Muscle of arm (tissue), 12 donors: ENCODE results near the gene OXNAD1. TPM values are rescaled to one million over a fixed set of nuclear protein-coding genes. Genes with fewer than 3 reads are reported as not detected.

Experiments
- DNase-seq: peaks from one replicate; pipeline ENCODE4 v3.0.0-alpha.2; 2013
- polyA plus RNA-seq, 12 donors: library from polyadenylated mRNA; unstranded; fragments of 120-200 nt; gene quantifications; one replicate each; pipeline ENCODE4 v1.2.1, GENCODE V29; 2013; ENCODE audit not compliant: insufficient read length in 12 of 12

OXNAD1 gene
- polyA plus RNA-seq, 12 donors, result 8.2 to 19.6 (median 10.2) TPM; not detected in 1

DNA sequence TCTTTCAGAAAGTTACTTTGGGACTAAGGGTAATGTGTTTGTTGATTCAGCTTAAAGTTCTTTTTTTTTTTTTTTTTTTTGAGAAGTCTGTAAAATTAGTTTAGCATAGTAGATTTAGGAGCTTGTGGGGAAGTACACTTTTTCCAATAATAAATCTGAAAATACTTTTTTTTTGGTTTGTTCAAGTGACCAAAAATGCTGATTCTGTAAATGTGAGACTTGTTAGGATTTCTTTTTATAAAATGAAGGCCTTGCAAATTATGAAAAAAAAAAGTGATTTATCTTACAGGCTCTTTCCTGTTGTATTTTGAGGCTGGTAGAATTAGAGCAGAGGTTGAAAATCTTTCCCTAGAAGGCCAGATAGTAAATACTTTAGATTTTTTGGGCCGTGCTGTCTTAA, 7.6 kb downstream of the OXNAD1 start:
- DNase-seq, result no peak

DNA sequence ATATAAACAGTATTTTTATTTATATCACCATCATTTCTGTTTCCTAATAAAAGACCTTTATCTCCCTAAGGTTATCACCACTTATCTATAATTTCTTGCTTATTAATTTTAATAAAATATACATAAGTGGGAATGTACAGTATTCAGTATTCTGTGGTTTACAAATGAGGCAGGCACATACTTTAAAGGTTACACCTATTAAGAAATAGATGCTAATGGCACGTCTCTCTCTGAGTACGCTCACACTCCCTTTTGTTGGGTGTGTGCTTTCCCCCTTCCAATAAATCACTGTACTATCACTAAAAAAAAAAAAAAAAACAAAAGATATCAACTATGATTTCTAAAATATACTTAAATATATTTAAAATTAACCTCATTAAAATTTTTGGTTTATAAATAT, 8.9 kb downstream of the OXNAD1 start:
- no peak for DNase-seq

DNA sequence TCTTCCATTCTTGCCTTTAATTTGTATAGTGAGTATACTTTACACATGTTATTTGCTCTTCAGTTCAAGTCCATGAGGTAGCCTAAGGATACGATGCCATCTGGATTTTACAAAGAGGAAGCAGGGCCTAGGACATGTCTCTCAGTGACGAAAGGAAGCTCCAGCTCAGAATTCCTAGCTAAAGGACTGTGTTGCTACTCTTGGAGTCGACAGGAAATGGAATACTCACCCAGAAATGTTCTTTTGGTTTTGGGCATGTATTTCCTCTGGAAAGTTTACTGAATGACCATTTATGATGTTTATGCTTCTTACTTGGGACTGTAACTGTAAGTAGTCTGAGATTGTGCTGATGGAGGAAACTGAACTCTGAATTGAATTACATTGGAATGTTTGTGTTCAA, 12.5 kb downstream of the OXNAD1 start:
- DNase-seq, result no peak

DNA sequence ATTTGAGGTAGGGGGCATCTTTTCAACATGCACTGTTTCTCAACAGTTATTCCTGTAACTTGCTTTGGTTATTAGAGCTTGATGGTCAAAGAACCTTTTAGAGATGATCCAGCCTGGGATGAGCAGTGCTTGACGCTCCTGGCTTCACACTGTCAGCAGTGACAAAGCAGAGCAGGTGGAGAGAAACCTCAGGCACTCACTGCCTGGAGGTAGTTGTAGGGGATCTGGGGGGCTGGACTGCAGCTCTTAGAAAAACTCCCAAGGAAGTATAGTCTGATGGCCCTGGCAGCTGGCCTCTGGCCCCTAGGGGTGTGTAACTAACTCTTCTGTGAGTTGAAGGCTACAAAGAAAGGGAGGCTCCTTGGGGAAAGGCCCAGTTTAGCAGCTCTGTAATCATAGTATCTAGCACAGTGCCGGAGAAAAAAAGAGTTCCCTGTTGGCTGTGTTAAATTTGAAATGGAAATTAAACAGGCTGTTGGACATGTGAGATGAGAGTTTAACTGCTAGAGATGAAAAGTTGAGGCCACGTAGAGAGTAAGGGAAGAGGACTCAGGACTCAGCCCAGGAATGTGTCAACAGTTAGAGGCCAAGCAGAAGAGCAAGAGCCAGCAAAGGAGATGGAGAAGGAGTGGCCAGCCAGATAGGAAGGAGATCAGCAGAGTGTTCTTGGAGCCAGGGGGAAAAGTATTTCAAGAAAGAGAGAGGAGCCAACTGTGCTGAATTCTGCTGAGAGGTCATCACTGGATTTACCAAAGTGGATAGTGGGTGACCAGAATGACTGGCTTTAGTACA, 14.2 kb downstream of the OXNAD1 start:
- no peak for DNase-seq

DNA sequence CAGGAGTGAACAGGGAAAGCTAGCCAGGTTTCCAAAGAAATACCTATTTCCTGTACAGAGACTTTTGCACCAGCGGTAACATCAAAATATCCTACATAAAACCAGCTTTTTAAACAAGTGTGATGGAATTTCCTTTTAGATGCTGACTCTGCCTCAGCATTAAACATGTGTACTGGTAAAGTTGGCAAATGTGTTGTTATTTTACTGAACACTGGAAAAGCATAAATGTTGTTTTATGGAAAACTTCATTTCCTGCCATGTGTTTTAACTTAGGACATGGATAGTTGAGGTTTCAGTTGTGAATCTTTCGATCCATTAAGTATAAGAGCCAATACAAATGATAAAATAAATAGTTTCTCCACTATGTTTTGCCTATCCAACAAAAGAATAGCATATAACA, 15.7 kb downstream of the OXNAD1 start:
- DNase-seq, result no peak

DNA sequence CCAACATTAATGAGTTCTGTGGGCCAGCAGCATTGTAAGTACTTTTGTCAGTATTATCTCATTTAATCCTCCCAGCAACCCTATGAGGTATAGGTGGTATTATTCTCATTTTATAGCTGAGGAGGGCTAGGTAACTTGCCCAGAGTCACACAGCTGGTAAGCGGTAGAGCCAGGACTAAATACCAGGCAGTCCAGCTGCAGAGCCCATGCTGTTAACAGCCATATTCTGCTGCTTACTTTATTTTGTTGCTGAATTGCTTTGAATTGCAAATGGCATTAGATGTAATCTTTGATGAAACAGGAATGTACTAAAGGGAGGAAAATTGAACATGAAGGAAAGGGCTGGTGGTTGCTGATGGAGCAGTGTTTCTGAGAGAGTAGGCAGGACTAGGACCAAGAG, 19.6 kb downstream of the OXNAD1 start:
- DNase-seq, result no peak

DNA sequence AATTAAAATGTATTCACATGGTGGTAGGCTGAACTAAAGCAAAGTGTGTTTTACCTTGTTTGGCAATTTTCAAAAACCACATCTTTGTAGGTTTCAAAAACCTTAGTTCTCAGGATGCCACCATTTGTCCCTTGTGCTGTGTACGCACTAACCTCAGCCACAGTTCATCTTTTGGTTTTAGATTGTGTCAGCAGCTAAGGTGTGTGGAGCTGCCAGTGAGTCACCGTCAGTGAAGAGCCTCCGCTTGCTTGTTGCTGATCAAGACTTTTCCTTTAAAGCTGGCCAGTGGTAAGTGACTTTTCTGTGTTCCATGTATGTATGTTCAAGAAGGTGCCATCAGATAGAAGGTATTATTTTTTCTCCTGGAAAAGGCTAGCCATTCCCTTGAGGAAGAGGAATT, 21.1 kb downstream of the OXNAD1 start:
- DNase-seq, result no peak

DNA sequence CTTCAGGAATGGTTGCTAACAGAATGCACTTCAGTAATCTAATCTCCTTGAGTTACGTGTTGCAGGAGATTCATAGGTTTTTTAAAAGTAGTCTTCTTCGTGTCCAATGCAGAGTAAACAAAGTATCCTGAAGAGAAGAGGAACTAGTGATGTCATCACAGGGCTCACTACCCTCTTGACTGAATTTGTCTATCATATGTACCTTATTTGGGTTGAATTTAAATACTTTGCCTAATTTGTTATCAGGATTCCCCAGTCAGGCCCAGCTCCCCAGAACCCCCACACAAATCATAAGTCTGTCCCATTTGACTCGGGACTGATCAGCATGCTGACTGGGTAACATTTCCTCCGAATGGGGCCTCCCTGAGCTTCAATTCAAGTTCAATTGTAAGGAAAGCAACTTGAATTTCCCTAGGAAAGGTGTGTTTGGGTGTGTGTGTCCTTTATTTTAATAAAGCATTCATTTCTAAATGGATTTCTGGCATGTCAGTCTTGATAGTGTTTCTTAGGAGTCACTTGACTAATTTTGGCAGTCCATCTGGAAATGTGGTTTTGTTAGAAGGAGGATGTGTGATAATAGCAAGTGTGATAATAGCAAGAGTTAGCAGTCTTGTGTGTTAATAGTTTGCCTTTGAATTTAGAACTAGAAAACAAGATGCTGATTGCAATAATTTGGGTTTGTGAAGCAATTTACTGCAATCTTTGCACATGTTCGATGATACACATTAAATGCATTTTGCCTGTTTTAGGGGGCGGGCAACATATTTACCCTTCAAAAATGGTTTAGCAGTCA, 21.9 kb downstream of the OXNAD1 start:
- DNase-seq, result no peak

DNA sequence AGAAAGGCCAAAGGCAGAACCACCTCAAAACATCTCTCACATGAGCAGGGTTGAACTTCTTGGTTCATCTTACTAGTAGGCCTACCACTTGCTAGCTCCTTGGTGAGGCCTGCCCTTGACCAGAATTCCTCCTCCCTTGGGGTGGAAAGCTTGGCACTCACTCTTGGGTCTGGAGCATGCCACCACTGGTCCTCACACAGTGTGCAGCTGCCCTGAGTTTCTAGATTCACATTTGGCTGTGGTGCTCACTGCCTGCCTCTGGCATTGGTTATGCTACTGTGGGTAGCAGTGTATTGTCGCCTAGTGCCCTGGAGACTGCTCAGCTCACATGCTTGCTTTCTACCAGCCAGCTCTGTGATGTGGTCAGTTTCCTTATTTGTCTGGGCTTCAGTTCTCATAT, 23.7 kb downstream of the OXNAD1 start:
- no peak for DNase-seq

DNA sequence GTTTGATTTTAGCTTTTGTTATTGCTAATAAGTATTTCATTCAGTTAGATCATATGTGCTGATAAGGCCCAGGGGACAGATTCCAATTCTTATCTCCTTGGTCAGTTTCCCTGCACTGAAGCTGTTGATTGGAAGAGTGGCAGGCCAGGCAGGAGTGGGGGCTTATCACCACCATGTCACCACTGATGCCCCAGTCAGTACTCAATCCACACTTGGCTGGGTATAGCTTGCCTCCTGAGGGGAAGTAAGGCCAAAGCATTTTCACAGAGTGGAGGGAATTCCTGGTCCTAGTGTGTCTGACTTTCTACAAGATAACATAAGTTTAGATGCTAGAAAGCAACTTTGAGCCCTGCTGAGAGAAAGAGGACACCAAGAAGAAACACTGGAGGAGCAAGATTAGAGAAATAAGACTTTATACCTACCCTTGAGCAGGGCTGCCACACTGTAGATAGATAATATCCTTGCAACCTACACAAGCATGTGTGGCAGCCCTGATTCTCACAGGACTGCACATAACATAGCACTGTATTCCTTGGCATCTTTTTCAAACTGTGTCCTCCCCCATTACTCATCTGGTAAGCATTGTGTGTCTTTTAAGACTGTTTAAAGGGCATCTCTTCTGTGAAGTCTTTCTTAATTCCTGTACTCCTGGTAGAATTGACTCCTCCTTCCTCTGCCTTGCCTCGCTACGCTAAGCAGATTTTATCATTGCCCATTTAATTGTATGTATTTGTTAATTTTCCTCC, 24.3 kb downstream of the OXNAD1 start:
- DNase-seq, result no peak

DNA sequence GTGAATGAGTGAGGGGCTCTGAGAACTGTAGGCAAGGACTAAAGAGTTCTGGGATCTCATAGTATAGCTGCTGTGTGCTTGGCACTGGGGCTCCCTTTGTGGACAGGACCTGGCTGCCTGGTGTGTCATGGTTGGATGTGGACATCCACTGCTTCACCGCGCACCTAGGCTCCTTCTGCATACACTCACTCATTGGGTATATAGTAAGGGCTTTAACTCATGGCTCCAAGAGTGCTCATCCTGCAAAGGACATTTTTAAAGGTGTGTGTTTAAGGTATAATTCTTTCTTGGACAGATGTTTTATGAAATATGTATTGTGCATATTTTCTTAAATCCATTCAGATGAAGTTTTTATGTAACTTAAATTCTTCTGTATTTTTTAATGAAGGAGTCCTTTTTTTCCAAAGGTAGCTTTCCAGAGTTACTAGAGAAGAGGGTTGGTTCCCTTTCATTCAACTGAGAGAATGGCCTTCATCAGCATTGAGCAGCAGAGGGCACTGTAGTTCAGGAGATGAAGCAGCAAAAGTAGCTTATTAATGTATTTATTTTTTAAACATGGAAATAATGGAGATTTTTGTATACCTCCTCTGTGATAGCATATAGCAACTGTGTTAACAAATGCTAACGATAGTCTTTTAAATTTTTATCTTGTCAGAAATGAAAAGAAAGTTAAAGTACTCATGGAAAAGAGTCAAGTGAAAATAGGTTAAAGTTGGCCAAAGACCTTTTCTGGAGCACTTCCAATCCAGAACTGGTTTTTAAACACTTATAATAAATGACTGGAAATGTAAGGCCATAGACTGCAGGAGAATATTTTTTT, 25.2 kb downstream of the OXNAD1 start:
- DNase-seq, result peak; percentile 58

DNA sequence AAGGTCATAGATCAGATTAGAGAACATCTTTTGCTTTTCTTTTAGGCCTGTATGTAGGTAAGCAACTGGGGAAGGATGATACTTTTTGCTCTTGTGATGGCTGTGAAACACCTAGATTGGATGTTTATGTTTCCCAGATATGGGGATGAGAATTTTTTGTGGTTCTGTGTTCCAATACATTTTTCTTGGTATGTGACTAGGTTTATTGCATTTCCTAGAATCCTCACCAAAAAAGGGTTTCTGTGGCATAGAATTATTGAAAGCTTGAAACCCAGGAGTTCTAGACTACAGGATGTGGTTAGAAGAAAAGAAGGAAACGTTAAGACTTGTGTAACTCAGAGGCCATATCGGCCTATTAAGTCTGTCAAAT, 25.8 kb downstream of the OXNAD1 start:
- DNase-seq, result no peak

DNA sequence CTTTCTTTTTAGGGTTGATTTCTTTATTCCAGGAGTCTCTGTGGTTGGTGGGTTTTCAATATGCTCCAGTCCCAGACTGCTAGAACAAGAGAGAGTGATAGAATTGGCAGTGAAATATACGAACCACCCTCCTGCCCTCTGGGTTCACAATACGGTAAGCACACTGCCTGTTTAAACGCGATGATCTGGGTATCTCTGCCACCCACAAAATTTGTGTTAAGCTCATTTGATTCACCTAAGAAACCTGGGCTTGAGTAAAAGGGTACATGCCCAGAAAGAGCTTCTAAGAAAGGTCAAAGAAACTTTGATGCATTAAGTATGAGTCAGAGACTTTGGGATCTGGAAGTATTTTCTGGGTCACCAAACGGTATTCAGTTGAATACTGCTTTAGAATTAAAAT, 29.8 kb downstream of the OXNAD1 start:
- DNase-seq, result no peak

DNA sequence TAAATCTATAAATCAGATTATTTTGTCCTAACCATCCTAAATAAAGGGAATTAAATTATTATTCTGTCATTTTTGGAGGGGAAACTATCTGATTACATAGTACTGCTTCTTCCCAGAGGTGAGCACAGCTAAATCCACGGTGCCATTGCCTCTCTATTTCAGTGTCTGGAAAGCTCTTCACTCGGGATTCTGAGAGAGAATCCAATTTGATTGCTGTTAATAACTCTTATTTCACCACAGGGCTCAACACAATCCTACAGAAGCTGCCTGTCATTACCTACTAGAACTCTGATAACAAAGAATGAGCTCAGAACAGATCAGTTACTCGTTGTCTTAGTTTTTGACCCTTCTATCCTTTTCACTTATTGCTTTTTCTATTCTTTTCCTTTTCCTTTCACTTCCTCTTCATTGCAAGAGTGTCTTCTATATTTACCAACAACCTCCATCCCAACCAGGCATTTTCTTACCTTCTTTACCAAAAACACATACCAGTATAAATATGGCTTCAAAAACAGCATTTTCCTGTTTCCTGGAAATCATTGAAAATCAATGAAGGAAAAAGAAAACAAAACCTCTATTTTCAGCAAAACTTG, 30.4 kb downstream of the OXNAD1 start:
- no peak for DNase-seq

DNA sequence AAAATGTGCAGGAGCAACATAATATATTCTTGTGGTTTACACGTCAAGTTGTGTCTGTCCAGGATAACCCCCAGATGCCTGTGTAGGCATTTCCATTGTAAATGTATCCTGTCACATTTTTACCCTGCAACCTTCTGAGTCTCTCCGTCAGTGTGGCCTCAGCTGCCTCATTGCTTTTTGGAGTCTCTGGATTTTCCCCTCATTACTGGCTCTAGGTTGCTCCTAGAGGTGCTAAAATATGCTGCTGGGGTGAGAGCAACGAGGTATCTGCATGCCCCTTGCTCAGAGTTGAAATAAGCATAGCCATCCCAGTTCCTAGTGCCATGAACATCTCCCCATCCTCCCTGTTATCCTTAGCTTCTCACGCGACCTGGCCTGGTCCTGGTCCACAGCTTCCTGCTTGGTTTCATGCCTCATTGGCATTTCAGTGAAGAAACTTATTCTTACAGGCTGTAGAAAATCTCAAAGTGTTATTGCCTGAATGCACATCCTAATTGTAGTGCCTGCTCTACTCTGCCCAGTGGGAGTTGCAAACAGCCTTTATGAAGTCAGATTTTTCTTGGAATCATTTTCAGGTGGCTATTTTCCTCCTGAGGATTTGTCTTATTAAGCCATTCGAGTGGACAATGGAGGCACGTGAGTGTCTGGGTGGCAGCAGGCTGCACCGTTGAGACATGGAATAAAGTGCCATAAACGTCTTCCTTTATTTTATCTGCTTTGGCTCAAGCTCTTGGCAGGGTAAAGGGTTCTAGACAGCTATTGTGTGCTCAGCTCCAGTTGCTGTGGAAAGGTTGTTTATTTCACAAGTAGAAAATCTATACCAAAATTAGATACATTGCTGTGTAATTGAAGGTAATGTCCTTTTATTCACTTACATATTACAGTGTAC, 33.2 kb downstream of the OXNAD1 start:
- DNase-seq, result no peak

DNA sequence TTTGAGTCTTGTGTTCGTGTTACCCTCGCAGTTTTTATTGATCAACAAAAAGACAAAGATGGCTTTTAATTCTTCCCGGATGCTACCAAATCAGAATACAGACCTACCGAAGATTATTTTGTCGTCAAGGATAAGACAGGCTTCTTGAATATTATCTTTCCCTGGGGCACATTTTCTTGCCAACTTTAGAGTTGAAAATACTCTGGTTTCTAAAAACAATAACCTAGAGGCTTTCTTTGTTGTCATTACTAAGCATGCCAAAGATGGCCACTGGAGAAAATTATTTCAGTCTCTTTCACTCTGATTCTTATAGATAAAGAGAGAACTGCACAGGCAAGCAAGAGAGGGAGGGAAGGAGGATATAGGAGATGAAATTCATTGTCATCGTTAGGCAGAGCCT, 33.9 kb downstream of the OXNAD1 start:
- DNase-seq, result no peak

DNA sequence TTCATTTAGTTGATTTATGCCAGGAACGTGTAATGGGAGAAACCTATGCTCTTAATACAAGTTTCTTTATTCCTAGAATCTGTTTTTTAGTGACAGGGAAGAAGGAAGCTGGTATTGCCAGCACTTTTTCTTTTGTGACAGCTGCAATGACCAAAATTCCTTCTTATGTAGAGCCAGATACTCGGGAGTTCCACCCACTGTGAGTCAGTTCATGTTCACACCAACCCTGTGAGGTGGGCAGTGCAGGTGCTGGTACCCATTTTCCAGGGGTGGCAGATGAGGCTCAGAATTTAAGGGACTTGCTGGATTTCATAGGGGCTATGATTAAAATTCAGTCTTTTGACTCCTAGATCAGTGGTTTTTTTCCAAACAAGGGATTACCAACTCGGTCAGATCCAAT, 34.7 kb downstream of the OXNAD1 start:
- no peak for DNase-seq

DNA sequence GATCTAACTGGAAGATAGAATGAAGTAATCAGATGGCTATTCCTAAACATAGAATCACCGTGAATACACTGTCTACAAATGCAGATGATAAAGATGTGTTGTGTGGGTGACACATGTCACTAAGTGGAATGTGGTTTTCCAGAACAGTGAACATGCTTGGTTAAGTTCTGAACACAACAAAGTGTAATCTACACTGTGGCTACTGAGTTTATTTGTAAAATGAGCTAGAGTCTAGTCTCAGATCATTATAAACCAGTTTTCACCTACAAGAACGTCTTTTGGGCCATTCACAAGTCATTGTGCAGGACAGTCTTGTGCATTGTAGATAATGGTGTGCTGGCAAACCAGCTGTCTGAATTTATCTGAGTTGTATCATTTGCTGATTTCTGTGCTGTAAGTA, 35.3 kb downstream of the OXNAD1 start:
- no peak for DNase-seq

DNA sequence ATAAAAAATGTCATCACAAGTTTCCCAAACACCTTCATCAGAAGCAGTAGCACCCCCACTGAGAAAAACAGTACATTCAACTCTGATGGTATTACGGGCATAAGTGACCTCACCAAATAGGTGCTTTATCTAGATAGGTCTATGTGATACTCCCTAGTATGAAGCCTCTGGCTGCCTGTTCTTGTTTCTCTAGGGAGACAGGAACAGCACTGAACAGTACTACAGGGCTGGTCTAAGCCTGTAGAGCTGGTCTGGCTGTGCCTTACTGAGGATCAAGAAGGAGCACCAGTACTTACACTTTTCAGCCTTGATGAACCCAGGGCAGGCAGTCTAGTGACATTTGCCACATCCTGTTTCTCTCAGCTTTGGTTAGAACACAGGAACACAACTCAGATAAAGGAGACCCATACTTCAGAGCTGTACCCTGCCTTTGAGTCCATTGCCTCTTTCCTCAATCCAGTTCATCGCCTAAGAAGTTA, 35.9 kb downstream of the OXNAD1 start:
- no peak for DNase-seq

DNA sequence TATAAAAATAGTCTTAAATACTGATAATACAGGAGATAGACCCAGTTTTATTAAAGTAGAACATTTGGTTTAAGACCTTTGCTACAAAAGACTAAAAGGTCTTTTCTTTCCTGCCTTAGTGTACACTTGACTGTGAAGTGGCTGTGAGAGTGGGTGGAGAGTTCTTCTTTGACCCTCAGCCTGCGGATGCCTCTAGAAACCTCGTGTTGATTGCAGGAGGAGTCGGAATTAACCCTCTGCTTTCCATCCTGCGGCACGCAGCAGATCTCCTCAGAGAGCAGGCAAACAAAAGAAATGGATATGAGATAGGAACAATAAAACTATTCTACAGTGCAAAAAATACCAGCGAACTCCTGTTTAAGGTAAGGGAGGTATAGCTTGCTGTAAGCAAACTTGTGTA, 36.5 kb downstream of the OXNAD1 start:
- DNase-seq, result no peak
